GM19372 (cell line): ENCODE measurements around the gene FCN2.

Source experiments
- ATAC-seq: cut with Tn5 transposase; IDR thresholded peaks from one replicate; pipeline ENCODE4 v1.9.1; 2021; ENCODE audit warnings: mild to moderate bottlenecking, low read depth, moderate library complexity; ENCODE audit not compliant: unreplicated experiment

Gene FCN2

GRCh38 chr9:134880484-134881312, at the start of gene FCN2:
Gene FCN2 (plus strand): TSS chr9:134880810. CDS start chr9:134880822, 12 bp downstream.
- ATAC-seq = no peak

GRCh38 chr9:134830926-134831720, 49.5 kb upstream of the FCN2 start:
- no peak for ATAC-seq

GRCh38 chr9:134832471-134832870, 48.1 kb upstream of the FCN2 start:
- no peak for ATAC-seq

GRCh38 chr9:134833294-134833880, 47.2 kb upstream of the FCN2 start:
- no peak for ATAC-seq

GRCh38 chr9:134834217-134834956, 46.2 kb upstream of the FCN2 start:
- no peak for ATAC-seq

- ATAC-seq = no peak
Measured at GRCh38 chr9:134834957-134835419, 45.6 kb upstream of the FCN2 start.

- no peak for ATAC-seq
Measured at GRCh38 chr9:134835448-134835847, 45.2 kb upstream of the FCN2 start.

GRCh38 chr9:134835987-134836386, 44.6 kb upstream of the FCN2 start:
- no peak for ATAC-seq

- no peak for ATAC-seq
Measured at GRCh38 chr9:134836406-134836970, 44.1 kb upstream of the FCN2 start.

- no peak for ATAC-seq
Measured at GRCh38 chr9:134837529-134837928, 43.1 kb upstream of the FCN2 start.

- ATAC-seq = no peak
Measured at GRCh38 chr9:134838651-134839454, 41.8 kb upstream of the FCN2 start.

GRCh38 chr9:134839455-134840125, 41.0 kb upstream of the FCN2 start:
- ATAC-seq = no peak

GRCh38 chr9:134840511-134840910, 40.1 kb upstream of the FCN2 start:
- ATAC-seq = no peak

- ATAC-seq = no peak
Measured at GRCh38 chr9:134841180-134841904, 39.3 kb upstream of the FCN2 start.

- ATAC-seq = no peak
Measured at GRCh38 chr9:134842321-134842720, 38.3 kb upstream of the FCN2 start.

- no peak for ATAC-seq
Measured at GRCh38 chr9:134843740-134844139, 36.9 kb upstream of the FCN2 start.

- no peak for ATAC-seq
Measured at GRCh38 chr9:134844821-134845220, 35.8 kb upstream of the FCN2 start.

- no peak for ATAC-seq
Measured at GRCh38 chr9:134846187-134846586, 34.4 kb upstream of the FCN2 start.
